Skeletal muscle cell (primary cell): ENCODE measurements around the gene CRTC3.
A peak's percentile ranks its signal among the peaks of the same experiment; 100 is the strongest.
"Not testable (repeated sequence)": the region's sequence is repeated elsewhere in the genome, so short reads cannot be mapped to it uniquely, and the experiment has no call there.

Source experiments
- DNase-seq: peaks from one replicate; pipeline ENCODE4 v3.0.0-alpha.2; 2010; ENCODE audit warnings: low read depth
- H3K4me3 ChIP-seq: 2 replicates; pipeline ENCODE4 v1.5.1; 2011; ENCODE audit warnings: low read depth, mild to moderate bottlenecking, control low read depth, low read length, moderate library complexity

CRTC3 gene

DNA sequence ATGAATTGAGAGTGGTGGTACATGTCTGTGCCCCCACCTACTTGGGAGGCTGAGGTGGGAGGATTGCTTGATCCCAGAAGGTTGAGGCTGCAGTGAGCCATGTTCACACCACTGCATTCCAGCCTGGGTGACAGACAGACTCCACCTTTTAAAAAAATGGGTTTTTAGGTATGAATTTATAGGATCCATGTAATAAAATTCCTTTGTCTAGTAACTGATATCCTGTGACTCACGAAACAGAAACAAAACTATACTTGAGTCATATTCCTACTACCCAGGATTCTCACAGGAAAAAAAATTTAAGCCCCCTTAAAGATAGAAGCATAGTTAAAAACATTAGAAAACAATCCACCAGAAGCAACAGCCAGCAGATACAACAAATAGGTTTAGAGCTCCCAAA is 10.0 kb upstream of the CRTC3 start:
- H3K4me3 ChIP-seq, result no peak overlapping the region
- no peak for DNase-seq

DNA sequence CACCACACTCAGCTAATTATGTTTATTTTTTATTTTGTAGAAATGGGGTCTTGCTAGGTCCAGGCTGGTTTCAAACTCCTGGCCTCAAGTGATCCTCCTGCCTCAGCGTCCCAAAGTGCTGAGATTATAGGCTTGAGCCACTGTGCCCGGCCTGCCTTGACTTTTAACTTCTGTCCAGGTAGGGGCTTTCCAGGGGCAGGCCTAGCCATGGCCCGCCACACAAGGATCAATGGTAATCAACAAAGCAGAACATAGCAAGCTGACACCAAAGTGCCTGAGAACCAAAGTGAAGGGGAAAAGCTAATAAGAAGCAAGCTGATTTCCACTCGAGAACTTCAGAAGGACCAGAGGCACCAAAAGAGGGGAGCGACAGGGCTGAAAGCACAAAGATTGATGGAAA is 9.4 kb upstream of the CRTC3 start:
- H3K4me3 ChIP-seq, result no peak overlapping the region
- DNase-seq, result no peak

DNA sequence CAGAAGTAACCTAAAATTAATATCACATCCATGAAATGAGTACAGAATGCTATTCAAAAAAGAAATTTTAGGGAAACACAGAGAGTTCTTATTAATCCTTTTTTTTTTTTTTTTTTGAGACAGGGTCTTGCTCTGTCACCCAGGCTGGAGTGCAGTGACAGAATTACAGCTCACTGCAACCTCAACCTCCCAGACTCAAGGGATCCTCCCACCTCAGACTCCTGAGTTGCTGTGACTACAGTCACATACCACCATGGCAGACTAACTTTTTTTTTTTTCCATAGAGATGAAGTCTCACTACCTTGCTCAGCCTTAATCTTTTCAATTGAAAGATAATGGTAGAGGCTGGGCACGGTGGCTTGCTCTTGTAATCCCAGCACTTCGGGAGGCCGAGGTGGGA is 6.3 kb upstream of the CRTC3 start:
- H3K4me3 ChIP-seq, result no peak overlapping the region
- no peak for DNase-seq

DNA sequence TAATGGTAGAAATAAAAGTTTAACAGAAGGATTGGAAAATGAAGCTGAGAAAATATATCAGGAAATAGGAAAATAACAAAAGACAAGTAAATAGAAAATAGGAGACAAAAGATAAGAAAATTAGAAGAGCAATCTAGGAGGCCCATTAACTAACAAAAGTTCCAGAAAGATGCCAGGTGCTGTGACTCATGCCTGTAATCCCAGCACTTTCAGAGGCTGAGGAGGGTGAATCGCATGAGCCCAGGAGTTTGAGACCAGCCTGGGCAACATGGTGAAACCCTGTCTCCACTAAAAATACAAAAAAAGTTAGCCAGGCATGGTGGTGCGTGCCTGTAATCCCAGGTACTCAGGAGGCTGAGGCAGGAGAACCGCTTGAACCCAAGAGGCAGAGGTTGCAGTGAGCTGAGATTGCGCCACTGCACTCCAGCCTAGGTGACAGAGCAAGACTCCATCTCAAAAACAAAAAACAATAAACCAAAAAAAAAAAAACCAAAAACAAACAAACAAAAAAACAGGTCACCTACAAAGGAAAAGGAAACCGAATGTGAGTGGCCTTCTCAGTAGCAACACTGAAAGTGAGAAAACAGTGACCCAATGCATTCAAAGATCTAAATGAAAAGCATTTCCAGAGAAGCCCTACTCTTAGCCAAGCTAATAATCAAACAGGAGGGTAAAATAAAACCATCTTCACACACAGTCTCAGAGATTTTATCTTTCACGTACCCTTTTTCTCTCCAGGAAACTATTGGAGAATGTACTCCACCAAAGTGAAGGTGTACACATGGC is 5.5 kb upstream of the CRTC3 start:
- DNase-seq, H3K4me3 ChIP-seq: not testable (repeated sequence)

DNA sequence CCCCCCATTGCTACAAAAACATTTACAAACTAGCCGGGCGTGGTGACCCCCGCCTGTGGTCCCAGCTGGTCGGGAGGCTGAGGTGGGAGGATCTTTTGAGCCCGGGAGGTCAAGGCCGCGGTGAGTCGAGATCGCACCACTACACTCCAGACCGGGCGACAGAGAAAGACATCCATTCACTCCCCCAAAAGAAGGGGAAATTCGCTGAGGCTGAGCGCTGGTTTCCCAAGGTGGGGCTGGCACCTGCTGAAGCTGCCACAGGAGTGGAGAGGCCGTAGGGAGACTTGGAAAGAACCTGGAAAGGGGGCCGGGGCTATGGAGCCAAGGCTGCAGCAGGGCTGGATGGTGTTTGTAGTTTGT is 732 bp upstream of the CRTC3 start:
- no peak for DNase-seq
- H3K4me3 ChIP-seq, result no peak overlapping the region

DNA sequence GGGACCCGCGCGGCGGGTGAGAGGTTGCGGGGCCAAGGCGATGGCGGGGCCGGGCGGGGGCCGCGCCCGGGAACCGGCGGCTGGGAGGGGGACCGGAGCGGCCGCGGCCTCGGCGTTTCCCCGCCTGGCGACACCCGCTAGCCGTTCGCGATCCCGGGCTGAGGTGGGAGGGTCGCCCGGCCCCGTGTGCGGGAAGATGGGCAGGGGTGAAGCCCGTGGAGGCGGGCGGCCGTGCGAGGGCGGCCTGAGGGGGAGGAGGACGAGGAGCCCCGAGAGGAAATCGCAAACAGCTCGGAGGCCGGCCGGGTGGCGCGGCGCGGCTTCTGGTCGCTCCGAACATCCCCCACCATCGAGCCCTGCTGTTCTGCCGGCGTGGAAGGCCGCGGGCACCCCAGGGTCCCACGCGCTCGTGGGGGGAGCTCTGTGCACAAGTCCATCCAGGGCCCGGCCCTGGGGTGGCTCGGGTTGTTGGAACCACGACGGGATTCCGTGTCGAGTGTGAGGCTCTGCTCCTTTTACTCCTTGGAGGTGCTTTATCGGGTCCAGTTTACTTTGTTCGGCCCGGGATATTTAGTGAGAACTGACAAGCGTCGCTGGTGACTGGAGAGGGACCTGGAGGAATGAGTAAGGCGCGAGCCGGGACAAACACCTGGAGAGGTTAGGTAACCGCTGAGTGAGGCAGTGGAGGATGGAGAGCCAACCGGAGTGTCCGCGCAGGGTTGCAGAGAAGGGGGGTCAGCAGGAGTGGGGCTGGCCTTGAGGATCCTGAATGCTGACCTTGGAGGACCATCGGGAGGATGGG is 728 bp downstream of the CRTC3 start:
- H3K4me3 ChIP-seq, result peak overlapping the region; percentile 80
- DNase-seq, result no peak

DNA sequence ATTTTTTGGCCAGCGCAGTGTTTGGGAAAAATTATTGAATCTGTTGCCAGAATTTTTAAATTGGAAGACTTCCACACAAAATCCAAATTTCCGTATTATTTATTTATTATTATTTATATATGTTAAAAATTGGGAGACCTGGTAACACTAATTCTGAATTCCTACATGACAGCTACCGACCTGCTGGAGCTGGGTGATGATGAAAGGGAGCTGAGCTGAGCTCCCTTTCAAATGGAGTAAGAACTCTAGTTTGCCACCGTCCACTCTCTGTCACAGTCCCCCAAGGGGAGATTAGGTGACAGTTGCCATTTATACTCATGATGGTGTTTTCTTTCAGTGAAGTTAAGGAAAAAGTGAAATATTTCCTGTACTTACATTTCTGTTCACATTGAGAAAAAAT is 1.4 kb downstream of the CRTC3 start:
- no peak for DNase-seq
- peak overlapping the region; percentile 80 for H3K4me3 ChIP-seq

DNA sequence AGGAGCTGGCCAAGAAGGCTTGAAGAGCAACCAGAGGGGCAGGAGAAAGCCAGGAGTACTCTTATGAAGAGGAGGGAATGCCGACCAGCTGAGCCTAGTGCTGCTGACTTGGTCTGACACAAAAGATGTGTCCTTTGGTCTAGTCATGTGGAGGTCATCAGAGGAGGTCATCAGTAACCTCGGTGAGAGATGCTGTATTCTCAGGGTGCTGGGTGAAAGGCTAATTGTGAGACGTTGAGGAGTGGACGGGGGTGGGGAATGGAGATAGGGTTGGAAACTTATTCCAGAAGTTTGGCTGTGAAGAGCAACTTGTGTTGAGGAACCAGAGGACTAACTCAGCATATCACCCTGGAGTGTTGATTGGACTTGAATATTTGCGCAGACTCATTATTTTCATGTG is 5.5 kb downstream of the CRTC3 start:
- DNase-seq, result no peak
- no peak overlapping the region for H3K4me3 ChIP-seq

DNA sequence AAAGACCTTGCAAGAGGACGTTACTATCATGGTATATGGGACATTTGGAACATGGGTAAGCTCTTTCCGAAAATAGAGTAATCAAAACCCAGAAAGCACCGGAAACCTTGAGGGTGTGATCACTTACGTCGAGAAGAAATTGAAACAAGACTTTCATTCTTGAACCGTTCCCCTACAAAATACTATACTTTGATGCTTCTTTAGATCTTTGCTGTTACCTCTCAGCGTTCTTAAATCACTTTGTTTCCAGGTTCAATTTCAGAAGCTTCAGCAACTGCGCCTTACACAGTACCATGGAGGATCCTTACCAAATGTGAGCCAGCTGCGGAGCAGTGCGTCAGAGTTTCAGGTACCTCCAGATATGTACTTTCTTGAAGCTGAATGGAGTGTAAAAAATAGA is 10.1 kb downstream of the CRTC3 start:
- DNase-seq, result no peak
- H3K4me3 ChIP-seq, result no peak overlapping the region

DNA sequence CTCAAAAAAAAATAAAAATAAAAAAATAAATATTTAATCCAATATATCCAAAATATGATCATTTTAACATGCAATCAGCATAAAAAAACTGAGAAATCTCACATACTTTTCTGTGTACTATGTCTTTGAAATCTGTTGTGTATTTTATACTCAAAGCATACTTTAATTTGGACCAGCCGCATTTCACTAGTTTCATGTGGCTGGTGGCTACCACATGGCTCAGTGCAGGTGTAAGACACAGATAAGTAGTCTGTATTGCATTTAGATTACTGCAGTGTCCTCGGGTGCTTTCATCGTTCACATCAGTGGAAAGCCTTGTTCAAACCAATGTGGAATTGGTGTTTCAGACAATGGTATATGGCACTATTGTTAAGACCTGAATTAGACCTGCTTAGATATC is 11.0 kb downstream of the CRTC3 start:
- no peak for DNase-seq
- no peak overlapping the region for H3K4me3 ChIP-seq

DNA sequence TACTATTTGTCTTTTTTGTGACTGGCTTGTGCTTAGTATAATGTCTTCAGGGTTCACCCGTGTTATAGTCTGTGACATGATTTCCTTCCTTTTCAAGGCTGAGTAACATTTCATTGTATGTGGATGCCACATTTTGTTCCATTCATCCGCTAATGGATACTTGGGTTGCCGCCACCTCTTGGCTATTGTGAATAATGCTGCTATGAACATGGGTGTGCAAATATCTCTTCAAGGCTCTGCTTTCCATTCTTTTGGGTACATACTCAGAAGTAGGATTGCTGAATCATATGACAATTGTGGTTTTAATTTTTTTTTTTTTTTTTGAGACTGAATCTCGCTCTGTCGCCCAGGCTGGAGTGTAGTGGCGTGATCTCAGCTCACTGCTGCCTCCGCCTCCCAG is 15.4 kb downstream of the CRTC3 start:
- DNase-seq, result no peak
- H3K4me3 ChIP-seq, result no peak overlapping the region

DNA sequence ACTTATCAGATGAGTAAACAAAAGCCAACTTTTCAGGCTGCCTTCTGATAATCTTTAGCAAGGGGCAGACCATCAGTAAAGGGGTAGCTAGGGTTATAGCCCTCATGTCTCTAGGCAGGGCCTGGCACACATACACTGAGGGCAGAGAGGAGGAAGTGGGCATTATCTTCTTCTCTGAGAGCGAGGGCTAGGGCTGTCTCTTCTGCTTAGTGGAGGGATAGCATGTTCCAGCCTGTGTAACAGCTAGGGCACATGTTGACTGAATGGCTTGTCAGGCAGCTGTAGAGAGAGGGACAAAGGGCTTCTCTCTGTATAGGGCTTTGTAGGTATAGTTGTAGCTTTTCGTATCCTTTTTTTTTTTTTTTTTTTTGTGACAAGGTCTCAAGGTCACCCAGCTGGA is 17.8 kb downstream of the CRTC3 start:
- DNase-seq, result no peak

DNA sequence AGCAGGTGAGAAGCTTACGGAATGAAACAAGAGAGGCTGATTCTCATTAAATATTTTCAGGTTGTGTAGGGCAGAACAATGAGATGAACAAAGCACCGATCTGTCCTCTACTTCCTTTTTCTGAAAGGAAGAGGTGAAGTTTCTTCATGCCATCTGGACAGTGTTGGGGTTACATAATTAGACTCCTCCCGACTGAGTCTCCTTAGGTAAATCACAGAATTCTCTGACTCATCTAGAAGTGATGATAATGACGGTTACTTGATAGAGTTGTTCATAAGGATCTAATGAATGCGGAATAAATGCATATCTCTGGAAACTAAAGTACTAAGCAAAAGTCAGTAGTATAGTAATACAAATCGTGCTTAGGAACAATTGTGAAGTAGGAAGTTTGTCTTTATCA is 21.2 kb downstream of the CRTC3 start:
- H3K4me3 ChIP-seq, result no peak overlapping the region
- no peak for DNase-seq

More for the DNA sequence above, 17.8 kb downstream of the CRTC3 start:
- H3K4me3 ChIP-seq, result no peak overlapping the region

DNA sequence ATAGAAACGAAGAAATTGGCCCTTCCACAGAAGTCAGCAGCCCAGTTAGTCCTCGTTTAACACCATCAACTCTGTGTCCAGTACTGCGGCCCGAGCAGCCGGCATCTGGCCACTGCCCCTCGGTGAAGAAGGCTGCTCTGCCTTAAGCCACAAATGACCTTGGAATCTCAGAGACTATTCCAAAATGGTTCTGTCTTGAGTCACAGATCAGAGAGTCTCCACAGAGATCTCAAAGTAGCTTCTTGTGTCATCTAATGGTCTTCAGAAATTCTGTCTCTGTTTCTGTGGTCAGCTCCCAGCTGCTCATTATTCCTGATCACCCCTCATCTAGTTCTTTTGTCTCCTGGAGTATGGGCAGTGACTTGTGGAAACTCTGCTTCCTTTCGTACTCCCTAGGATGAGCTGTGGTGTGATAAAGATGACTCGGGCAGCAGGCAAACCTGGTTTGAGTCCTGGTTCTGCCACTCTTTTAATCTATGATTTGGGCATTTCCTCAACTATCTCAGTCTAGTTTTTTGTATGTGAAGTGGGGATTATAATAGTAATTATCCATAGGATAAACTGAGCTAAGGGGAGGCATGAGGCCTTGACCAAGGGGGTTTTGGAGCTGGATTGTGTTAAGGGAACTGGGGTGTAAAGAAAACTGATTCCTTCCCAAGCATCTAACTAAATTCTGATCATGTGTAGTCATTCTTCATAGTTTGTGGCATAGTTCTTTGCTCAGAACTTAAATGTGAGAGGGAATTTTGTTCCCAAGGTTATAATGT is 22.6 kb downstream of the CRTC3 start:
- DNase-seq, result peak; percentile 82
- H3K4me3 ChIP-seq, result no peak overlapping the region

DNA sequence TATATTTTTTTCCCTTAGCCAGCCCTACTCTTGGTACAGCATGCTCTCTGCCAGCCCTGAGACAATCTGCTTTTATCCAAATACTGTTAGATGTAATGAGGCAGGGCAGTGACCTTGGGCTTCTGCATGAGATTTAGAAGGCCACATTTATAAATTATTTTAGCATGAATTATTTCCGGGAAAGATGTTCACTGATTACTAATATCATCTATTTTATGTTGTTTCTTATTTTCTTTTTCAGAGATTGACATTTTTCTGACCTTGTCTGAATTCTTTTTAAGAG is 23.1 kb downstream of the CRTC3 start:
- H3K4me3 ChIP-seq, result no peak overlapping the region

DNA sequence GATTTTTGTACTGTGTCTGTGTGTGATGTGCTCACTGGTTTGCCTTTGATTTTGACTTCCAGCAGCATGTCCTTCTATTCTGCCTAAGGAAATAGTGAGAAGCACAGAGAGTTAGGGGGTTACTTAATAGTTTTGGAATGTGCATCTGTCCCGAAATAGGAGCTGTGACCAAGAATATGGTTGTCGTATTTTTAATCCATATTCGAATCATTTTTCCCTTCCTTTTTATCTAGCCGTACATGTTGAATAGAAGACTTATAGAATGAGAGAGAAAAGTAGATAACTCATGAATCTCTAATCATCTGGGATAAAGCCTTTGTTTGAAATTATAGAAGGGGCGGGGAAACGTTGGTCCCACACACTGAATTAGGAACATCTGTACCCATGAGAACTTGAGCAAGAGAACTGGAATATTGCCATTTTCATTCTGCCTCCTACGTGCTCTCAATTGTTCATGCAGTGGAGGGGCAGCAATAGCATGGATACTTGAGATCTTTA is 23.6 kb downstream of the CRTC3 start:
- peak; percentile 91 for DNase-seq
- H3K4me3 ChIP-seq, result no peak overlapping the region

More for the DNA sequence above, 23.1 kb downstream of the CRTC3 start:
- DNase-seq, result no peak

DNA sequence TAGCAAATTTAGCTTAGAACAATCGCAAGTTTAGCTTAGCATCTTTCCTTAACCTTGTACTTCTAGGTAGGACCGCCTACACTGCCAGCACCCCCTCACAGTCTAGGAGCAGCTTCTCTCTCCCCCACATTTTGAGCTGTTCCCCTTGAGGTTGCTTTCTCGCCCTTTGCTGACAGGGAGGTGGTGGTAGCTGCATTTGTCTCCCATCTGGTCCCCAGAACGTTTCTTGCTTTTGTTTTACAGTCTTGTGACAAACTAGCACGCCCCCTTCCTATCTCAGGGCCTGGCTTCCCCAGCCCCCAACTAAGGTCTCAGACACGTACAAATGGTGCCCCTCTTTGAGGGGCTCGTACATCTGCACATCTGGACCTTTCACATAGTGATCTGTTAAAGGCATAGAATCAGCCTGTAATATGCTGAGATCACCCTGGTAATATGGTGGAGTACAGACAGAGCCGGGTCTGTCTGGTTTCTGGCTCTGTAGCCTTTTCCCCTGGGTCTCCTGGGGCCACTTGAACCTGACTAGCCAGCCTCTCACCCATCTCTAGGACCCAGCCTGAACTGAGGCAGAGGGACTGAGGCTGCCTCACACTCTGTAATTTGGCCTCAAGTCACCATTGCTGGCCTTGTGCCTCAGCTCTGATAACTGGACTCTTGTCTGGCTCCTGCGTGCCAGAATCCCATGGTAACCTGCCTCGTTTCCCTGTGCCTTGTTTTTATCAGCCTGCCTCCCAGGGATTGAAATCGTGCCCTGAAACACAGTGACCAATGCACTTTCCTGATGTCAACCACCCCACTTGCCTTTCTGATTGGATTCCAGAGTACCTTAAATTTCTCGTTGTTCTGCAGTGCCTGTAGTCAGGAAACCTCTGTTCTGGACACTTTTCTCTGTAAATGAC is 27.7 kb downstream of the CRTC3 start:
- DNase-seq, result no peak

DNA sequence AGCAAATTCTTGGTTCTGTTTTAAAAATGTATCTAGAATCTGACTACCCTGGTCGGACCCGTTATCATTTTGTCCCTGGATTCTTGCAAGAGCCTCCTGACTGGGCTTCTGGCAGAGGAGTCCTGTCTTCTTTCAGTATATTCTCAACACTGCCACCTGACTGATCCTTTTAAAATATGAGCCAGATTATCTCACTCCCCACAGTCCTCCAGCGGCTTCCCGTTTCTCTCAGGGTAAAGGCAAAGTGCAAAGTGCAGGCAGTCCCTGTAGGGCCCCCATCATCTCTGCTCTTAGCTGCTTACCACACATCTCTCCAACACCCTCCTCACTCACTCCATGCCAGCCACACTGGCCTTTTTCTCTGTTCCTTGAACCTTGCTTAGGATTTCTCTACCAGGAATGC is 28.4 kb downstream of the CRTC3 start:
- H3K4me3 ChIP-seq, result no peak overlapping the region
- no peak for DNase-seq

More for the DNA sequence above, 27.7 kb downstream of the CRTC3 start:
- H3K4me3 ChIP-seq, result no peak overlapping the region

DNA sequence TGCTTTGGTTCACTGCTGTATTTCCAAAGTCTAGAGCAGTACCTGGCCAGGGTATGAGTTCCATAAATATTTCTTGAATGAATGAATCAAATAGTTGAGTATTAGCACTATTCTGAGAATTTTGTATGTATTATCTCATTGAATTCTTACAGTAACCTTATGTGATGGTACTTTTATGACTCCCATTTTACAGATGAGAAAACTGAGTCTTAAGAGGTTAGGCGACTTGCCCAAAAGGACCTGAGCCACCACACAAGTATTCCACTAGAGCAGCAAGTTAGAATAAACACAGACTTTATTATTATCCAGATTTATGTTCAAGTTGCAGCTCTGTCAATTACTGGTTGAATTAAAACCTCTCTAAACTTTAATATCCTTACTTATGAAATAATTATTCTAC is 29.4 kb downstream of the CRTC3 start:
- H3K4me3 ChIP-seq, result no peak overlapping the region
- DNase-seq, result no peak
